ENCODE measurements around the gene ALPP. TPM values are rescaled to one million over a fixed set of nuclear protein-coding genes. Genes with fewer than 3 reads are reported as not detected.
"Not testable (repeated sequence)": the region's sequence is repeated elsewhere in the genome, so short reads cannot be mapped to it uniquely, and the experiment has no call there.

Gene ALPP
- total RNA-seq, 1 donor from 2014 or later = not detected

DNA sequence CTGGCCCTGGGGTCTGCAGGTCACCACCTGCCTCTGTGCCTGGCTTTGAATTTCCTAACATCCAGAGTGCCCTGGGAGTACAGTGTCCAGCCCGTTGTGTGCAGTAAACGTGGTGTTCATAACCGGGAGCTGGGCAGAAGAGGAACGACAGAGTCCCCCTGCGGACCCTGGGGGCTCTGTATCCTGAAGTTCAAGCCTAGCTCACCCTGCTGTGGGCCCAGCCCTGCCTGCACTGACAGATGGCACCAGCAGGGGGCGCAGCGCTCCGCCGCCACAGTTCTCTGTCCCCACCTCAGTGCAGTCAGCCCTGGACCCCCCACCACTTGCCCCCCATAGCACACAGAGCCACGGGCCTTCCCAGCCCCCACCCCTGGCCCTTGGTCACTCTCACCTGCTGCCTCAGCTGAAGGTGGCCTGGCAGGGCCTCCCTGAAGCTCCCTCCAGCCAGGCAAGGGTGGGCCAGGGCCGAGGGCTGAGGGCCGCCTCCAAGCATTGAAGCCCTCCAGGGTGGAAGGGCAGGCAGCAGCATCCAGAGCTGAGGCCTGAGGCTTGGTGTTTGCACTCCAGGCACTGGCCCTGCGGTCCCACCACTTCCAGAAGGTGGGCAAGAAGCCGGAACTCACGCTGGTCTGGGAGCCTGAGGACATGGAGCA lies 43.2 kb upstream of the ALPP start:
- not testable (repeated sequence) for H3K4me2 ChIP-seq; H3K36me3 Mint-ChIP-seq; H3F3A ChIP-seq (ENCODE audit: low read depth); H3K4me3 Mint-ChIP-seq; H3K9ac ChIP-seq; H4K20me1 ChIP-seq (ENCODE audit: low read depth); H3K79me2 ChIP-seq (ENCODE audit: low read depth); H3K27me3 ChIP-seq; H2AFZ ChIP-seq (replicated peaks); H3K9me3 ChIP-seq (ENCODE audit: low read depth); H3K4me1 Mint-ChIP-seq; DNase-seq (ENCODE audit: low spot score); H3K27me3 Mint-ChIP-seq (ENCODE audit: insufficient read depth, low read depth); H3K27ac Mint-ChIP-seq; H3K27ac ChIP-seq; H3K4me3 ChIP-seq; H3K9me3 Mint-ChIP-seq; H3K36me3 ChIP-seq; H3K4me1 ChIP-seq
- TF ChIP-seq, protein P1, sequence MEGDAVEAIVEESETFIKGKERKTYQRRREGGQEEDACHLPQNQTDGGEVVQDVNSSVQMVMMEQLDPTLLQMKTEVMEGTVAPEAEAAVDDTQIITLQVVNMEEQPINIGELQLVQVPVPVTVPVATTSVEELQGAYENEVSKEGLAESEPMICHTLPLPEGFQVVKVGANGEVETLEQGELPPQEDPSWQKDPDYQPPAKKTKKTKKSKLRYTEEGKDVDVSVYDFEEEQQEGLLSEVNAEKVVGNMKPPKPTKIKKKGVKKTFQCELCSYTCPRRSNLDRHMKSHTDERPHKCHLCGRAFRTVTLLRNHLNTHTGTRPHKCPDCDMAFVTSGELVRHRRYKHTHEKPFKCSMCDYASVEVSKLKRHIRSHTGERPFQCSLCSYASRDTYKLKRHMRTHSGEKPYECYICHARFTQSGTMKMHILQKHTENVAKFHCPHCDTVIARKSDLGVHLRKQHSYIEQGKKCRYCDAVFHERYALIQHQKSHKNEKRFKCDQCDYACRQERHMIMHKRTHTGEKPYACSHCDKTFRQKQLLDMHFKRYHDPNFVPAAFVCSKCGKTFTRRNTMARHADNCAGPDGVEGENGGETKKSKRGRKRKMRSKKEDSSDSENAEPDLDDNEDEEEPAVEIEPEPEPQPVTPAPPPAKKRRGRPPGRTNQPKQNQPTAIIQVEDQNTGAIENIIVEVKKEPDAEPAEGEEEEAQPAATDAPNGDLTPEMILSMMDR (IDR thresholded peaks at IDR 0.05) = peak; percentile 68

DNA sequence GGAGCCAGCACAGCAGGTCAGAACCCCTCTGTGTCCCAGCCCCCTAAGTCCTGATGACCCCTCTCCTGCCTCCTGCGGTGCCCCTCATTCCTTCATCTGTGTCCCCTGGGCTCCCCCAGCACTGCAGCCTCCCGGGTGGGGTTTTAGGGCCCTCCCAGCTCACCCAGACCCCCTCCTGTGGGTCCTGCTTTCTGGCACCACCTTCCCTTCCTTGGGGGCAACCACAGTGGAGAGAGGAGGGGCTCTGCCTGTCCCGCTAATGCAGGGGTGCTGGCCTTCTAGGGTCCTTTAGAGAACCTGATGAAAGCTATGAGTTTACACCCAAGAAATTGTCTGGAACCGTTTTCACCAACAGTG lies 42.7 kb upstream of the ALPP start:
- H3K4me2 ChIP-seq = no peak overlapping the region
- TF ChIP-seq, protein P1 (IDR thresholded peaks at IDR 0.05) = no peak
- TF ChIP-seq EZH2 (IDR thresholded peaks at IDR 0.05) (no peak), EZH2phosphoT487 (IDR thresholded peaks at IDR 0.05) (no peak)
- peaks cover 5% of the 10 kb centered on the region for H3K4me1 Mint-ChIP-seq
- no peak overlapping the region for H3K4me3 Mint-ChIP-seq
- no peaks in the 10 kb centered on the region for H3F3A ChIP-seq (ENCODE audit: low read depth)
- no peak overlapping the region for H3K4me3 ChIP-seq
- H3K27me3 ChIP-seq = no peaks in the 10 kb centered on the region
- peaks cover 8% of the 10 kb centered on the region for H3K27me3 Mint-ChIP-seq (ENCODE audit: insufficient read depth, low read depth)
- no peaks in the 10 kb centered on the region for H3K79me2 ChIP-seq (ENCODE audit: low read depth)
- H3K4me1 ChIP-seq = no peaks in the 10 kb centered on the region
- H3K9ac ChIP-seq = no peak overlapping the region
- H3K27ac Mint-ChIP-seq = no peak overlapping the region
- no peaks in the 10 kb centered on the region for H4K20me1 ChIP-seq (ENCODE audit: low read depth)
- H3K9me3 Mint-ChIP-seq = no peaks in the 10 kb centered on the region
- no peak overlapping the region for H2AFZ ChIP-seq (replicated peaks)
- no peaks in the 10 kb centered on the region for H3K36me3 ChIP-seq
- H3K9me3 ChIP-seq (ENCODE audit: low read depth) = no peaks in the 10 kb centered on the region
- no peak overlapping the region for H3K27ac ChIP-seq
- peaks cover 6% of the 10 kb centered on the region for H3K36me3 Mint-ChIP-seq
- DNase-seq (ENCODE audit: low spot score) = no peak

DNA sequence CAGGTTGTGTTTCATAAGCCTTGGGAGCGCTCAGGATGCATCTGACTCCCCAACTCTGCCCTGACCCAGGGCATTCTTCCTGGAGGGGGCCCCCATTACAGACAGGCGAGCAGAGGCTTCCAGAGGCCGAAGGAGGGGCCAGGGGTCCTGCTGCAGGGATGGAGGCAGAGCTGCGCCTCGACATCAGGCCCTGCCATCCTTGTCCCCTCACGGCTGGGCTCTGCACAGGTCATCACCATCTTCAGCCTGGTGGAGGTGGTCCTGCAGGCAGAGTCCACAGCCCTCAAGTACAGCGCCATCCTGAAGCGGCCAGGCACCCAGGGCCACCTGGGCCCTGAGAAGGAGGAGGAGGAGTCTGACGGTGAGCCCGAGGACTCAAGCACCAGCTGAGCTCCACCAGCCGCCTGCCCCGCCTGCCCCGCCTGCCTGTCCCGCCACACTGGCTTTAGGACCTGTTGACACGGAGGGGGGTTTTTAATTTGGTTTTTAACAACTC lies 42.3 kb upstream of the ALPP start:
- Mint-ChIP-seq H3K36me3 (peaks cover 7% of the 10 kb centered on the region), H3K27ac (no peak overlapping the region), H3K4me1 (peaks cover 5% of the 10 kb centered on the region), H3K9me3 (no peaks in the 10 kb centered on the region), H3K4me3 (no peak overlapping the region), H3K27me3 (ENCODE audit: insufficient read depth, low read depth) (peaks cover 9% of the 10 kb centered on the region)
- H2AFZ ChIP-seq (replicated peaks) = no peak overlapping the region
- H3K4me2 ChIP-seq = no peak overlapping the region
- H3K9me3 ChIP-seq (ENCODE audit: low read depth) = no peaks in the 10 kb centered on the region
- TF ChIP-seq EZH2 (IDR thresholded peaks at IDR 0.05) (no peak), EZH2phosphoT487 (IDR thresholded peaks at IDR 0.05) (no peak)
- TF ChIP-seq, protein P1 (IDR thresholded peaks at IDR 0.05) = no peak
- H4K20me1 ChIP-seq (ENCODE audit: low read depth) = no peaks in the 10 kb centered on the region
- DNase-seq (ENCODE audit: low spot score) = no peak
- H3K79me2 ChIP-seq (ENCODE audit: low read depth) = no peaks in the 10 kb centered on the region
- H3K27ac ChIP-seq = no peak overlapping the region
- H3K9ac ChIP-seq = no peak overlapping the region
- no peaks in the 10 kb centered on the region for H3K36me3 ChIP-seq
- no peak overlapping the region for H3K4me3 ChIP-seq
- no peaks in the 10 kb centered on the region for H3F3A ChIP-seq (ENCODE audit: low read depth)
- H3K4me1 ChIP-seq = no peaks in the 10 kb centered on the region
- no peaks in the 10 kb centered on the region for H3K27me3 ChIP-seq

Measured in neural progenitor cell (in vitro differentiated cells).